Mucosa of descending colon (tissue), 3 donors: ENCODE results near the gene CDH10. TPM values are rescaled to one million over a fixed set of nuclear protein-coding genes. Genes with fewer than 3 reads are reported as not detected.

Experiments
- ATAC-seq: fragments of 200-7000 bp; cut with Tn5 transposase; one replicate; pipeline ENCODE4 v1.9.1; 2020; ENCODE audit warnings: mild to moderate bottlenecking, moderate library complexity
- DNase-seq, 3 donors: peaks; one replicate each; pipeline ENCODE4 v3.0.0-alpha.2; 2020
- H3K36me3 ChIP-seq: fragments of 200-600 bp; one replicate; pipeline ENCODE4 v1.8.0; 2021; ENCODE audit warnings: low read depth, mild to moderate bottlenecking
- H3K4me1 ChIP-seq: fragments of 200-600 bp; one replicate; pipeline ENCODE4 v1.8.0; 2021; ENCODE audit warnings: low read depth, mild to moderate bottlenecking
- H3K4me3 ChIP-seq: fragments of 200-600 bp; one replicate; pipeline ENCODE4 v1.8.0; 2021; ENCODE audit warnings: mild to moderate bottlenecking
- H3K9me3 ChIP-seq: fragments of 200-600 bp; one replicate; pipeline ENCODE4 v1.8.0; 2021; ENCODE audit warnings: mild to moderate bottlenecking
- intact Hi-C, 2 donors: fragments of 100-400 bp; cut with DNase I in 1 of 2; cut with micrococcal nuclease in 1 of 2; formaldehyde crosslinking; loops; one replicate each; pipeline versions ENCODE4 v1.11.0 to v1.11.1; 2022; cut with DNase I, micrococcal nuclease
- total RNA-seq, 3 donors: library from RNA; stranded (reverse); fragmentation: NEBNext Ultra II Directional in 2 of 3; extraction: Animal tissue kit (Norgen Biotek cat#: 25700) in 2 of 3; gene quantifications; one replicate each; pipeline versions ENCODE4 v1.2.1 to v1.2.4, GENCODE V29; 2021 to 2023
- TF ChIP-seq, protein P1 (sequence below): fragments of 200-600 bp; IDR thresholded peaks from one replicate; pipeline ENCODE4 v1.8.0; 2022; ENCODE audit warnings: antibody characterized with exemption, mild to moderate bottlenecking
- donor health status: DM: no; HTN: no; CAD: no; lungs with moderate emphysema.
- donor health status: DM: no; HTN: no; CAD: no.
- donor health status: DM: no; HTN: yes; CAD: no.

CDH10 gene
- total RNA-seq, 3 donors from 2014 or later = 0.57 TPM; not detected in 2

DNA sequence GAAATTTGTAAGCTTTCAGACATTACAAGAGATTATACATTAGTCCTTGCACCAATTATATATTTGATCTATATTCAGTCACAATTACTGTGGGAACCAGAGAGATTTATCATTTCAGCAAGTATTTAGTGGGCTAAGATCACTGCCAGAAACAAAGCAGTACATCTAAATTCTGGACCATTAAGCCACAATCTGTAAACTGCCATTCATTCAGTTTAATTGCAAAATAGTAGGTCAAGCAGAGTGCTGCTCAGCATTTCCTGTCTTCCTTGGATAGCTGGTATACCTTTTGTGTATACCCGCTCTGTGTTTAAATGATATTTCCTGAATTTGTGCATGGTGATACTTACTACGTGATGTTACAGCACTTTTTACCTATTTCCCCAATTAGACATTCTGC, 42.6 kb downstream of the CDH10 start:
- Histone ChIP-seq H3K4me3 (no peak overlapping the region), H3K36me3 (no peaks in the 10 kb centered on the region), H3K4me1 (no peaks in the 10 kb centered on the region), H3K9me3 (no peaks in the 10 kb centered on the region)
- TF ChIP-seq, protein P1, sequence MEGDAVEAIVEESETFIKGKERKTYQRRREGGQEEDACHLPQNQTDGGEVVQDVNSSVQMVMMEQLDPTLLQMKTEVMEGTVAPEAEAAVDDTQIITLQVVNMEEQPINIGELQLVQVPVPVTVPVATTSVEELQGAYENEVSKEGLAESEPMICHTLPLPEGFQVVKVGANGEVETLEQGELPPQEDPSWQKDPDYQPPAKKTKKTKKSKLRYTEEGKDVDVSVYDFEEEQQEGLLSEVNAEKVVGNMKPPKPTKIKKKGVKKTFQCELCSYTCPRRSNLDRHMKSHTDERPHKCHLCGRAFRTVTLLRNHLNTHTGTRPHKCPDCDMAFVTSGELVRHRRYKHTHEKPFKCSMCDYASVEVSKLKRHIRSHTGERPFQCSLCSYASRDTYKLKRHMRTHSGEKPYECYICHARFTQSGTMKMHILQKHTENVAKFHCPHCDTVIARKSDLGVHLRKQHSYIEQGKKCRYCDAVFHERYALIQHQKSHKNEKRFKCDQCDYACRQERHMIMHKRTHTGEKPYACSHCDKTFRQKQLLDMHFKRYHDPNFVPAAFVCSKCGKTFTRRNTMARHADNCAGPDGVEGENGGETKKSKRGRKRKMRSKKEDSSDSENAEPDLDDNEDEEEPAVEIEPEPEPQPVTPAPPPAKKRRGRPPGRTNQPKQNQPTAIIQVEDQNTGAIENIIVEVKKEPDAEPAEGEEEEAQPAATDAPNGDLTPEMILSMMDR = no peak
- no peak for DNase-seq
- ATAC-seq = no peak
- intact Hi-C loops = no loop called here

DNA sequence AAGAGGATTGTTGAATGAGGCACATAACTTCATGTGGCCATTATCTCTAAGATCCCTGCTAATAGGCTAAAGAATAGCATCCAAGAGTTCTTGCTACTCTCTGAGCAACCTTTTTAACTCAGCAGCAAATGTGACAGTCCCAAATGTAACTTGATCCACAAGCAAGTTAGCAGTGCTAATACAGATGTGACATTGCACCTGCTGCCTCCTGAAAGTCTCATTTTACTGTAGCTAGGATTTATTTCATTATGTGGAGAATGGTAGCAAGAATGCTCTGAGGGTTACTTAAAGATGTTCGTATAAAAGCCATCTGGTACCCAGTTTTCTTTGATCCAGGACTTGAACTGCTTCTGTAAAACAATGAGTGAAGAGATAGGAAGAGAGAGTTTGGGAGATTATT, 45.8 kb downstream of the CDH10 start:
- Histone ChIP-seq H3K4me3 (no peak overlapping the region), H3K4me1 (no peaks in the 10 kb centered on the region), H3K36me3 (no peaks in the 10 kb centered on the region), H3K9me3 (no peaks in the 10 kb centered on the region)
- no peak for DNase-seq
- intact Hi-C loops = no loop called here
- TF ChIP-seq, protein P1 = no peak
- no peak for ATAC-seq

DNA sequence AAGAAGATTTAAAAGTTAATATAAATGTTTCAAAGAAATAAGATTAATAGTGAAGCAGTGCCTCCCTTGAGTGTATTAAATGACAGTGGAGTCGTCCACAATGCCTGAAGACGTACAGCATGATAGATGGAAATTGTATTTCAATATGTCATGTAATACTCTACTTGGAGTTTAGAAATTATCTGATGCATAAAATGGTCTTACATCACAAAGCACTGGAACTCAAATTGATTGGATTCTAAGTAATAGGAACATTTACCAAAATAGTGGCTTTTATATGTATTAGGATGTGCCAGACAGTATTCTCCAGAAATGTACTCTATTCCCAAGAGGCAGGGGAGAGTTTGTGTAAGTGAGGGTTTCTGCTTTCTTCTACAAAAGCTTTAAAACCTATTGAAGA, 49.4 kb downstream of the CDH10 start:
- DNase-seq = no peak
- no peaks in the 10 kb centered on the region for H3K9me3 ChIP-seq
- no peak overlapping the region for H3K4me3 ChIP-seq
- TF ChIP-seq, protein P1 = no peak
- H3K4me1 ChIP-seq = no peaks in the 10 kb centered on the region
- no peak for ATAC-seq
- no peaks in the 10 kb centered on the region for H3K36me3 ChIP-seq
- intact Hi-C loops = no loop called here

DNA sequence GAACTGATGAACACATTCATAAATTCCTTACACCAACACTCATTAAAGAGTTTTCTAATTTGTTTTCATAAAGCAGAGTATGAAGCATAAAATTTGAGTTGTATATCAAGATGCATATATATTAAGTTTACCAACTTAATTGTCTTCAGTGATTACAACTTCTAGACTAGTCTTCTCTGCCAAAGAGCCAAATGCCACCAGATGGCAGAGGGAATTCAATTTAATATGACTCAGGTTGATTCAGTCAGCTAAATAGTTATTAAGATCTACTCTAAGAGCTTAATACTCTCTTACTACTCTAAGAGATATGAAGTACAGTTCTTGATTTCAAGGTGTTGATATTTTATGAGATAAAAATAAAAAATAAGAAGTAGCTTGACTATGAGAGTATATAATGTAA, 53.4 kb downstream of the CDH10 start:
- TF ChIP-seq, protein P1 = no peak
- no peaks in the 10 kb centered on the region for H3K9me3 ChIP-seq
- no peak overlapping the region for H3K4me3 ChIP-seq
- H3K4me1 ChIP-seq = no peaks in the 10 kb centered on the region
- ATAC-seq (no peak), DNase-seq (no peak)
- intact Hi-C loops = no loop called here
- H3K36me3 ChIP-seq = no peaks in the 10 kb centered on the region

DNA sequence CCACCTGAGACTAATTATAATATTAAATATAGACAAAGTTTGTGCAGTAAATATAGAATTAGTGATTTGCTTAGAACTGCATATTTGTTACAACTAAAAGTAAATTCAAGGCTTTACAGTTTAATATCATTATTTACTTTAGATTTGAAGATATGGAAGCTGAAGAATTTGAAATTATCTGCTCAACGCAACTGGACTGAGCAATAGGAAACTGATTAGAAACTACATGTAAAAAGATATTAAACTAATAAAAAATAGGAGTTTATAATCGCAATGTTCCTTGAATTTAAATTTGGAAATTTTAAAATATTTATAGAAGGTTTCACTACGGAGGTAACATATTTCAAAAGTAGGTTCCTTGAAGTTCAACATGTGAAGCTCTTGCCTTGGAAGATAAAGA, 55.2 kb downstream of the CDH10 start:
- H3K4me3 ChIP-seq = no peak overlapping the region
- DNase-seq (no peak), ATAC-seq (no peak)
- no peaks in the 10 kb centered on the region for H3K36me3 ChIP-seq
- H3K9me3 ChIP-seq = no peaks in the 10 kb centered on the region
- intact Hi-C loops = no loop called here
- no peaks in the 10 kb centered on the region for H3K4me1 ChIP-seq
- TF ChIP-seq, protein P1 = no peak

DNA sequence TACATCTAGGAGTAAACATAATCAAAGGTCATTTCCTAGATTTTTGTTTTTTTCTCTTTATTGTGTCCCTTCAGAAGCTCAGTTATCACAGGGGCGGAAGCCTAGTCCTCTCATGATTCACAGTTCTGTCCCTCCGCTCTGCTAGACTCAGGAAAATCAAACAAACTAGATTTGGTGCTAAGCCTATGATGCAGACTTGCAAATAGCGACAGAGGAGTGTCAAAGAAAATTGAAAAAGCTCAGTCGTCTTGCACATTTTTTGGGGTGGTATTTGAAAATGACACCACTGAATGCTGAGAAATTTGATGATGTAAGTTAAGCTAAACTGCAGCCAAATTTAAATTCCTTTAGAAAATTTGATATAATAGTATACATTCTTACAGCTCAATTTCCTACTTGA, 59.0 kb downstream of the CDH10 start:
- H3K9me3 ChIP-seq = no peaks in the 10 kb centered on the region
- no peaks in the 10 kb centered on the region for H3K4me1 ChIP-seq
- H3K4me3 ChIP-seq = no peak overlapping the region
- DNase-seq = no peak
- intact Hi-C loops = no loop called here
- ATAC-seq = no peak
- TF ChIP-seq, protein P1 = no peak
- H3K36me3 ChIP-seq = no peaks in the 10 kb centered on the region
